ENCODE measurements around the gene PSME3IP1.
"Not testable (repeated sequence)": the region's sequence is repeated elsewhere in the genome, so short reads cannot be mapped to it uniquely, and the experiment has no call there.

PSME3IP1 gene

DNA sequence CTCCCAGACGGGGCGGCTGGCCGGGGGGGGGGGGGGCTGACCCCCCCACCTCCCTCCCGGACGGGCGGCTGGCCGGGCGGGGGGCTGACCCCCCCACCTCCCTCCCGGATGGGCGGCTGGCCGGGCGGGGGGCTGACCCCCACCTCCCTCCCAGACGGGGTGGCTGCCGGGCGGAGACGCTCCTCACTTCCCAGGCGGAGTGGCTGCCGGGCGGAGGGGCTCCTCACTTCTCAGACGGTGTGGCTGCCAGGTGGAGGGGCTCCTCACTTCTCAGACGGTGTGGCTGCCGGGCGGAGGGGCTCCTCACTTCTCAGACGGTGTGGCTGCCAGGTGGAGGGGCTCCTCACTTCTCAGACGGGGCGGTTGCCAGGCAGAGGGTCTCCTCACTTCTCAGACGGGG lies 15.1 kb upstream of the PSME3IP1 start:
- not testable (repeated sequence) for DNase-seq (ENCODE audit: insufficient read length, low spot score)

DNA sequence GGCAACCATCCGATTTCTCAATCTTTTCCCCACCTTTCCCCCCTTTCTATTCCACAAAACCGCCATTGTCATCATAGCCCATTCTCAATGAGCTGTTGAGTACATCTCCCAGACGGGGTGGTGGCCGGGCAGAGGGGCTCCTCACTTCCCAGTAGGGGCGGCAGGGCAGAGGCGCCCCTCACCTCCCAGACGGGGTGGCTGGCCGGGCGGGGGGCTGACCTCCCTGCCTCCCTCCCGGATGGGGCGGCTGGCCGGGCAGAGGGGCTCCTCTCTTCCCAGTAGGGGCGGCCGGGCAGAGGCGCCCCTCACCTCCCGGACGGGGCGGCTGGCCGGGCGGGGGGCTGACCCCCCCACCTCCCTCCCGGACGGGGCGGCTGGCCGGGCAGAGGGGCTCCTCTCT lies 14.5 kb upstream of the PSME3IP1 start:
- not testable (repeated sequence) for FAIRE-seq

More for the DNA sequence above, 15.1 kb upstream of the PSME3IP1 start:
- FAIRE-seq: not testable (repeated sequence)

DNA sequence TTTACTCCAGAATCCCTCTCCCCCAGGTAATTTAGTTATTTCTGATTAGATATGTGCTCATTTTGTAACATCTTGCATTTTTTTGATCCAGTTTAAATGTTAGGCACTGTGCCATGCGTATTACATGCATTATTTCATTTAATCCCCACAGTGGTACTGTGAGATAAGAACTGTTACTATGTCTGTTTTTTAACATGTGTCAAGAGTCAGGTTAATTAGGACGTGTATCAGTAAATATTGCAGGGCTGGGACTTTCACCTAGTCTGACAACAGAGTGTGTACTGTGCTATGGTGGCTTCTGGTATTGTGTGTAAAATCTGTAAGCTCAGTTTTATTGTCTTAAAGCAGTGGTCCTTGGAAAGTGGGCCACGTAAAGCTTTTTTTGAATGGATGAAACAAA lies 10.9 kb upstream of the PSME3IP1 start:
- FAIRE-seq: no peak
- no peak for DNase-seq (ENCODE audit: insufficient read length, low spot score)

More for the DNA sequence above, 14.5 kb upstream of the PSME3IP1 start:
- DNase-seq (ENCODE audit: insufficient read length, low spot score): not testable (repeated sequence)

DNA sequence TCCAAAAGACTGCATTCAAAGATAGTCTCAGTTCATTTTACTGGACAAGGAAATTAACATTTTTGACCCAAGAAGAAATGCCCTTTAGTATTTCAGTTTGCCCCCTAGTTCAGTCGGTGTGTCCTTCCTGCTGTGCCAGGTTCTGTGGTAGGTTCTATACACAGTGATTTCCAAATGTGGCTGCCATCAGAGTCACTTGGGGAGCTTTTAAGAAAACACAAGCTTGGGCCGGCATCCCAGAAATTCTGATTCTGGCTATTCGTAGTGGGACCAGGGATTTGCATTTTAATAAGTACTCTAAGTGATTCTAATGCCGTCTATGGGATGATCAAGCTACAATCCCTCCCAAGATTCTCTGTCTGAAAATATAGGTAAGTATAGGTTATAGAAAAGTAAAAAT lies 10.4 kb upstream of the PSME3IP1 start:
- peak; percentile 68 for FAIRE-seq
- DNase-seq (ENCODE audit: insufficient read length, low spot score): no peak

DNA sequence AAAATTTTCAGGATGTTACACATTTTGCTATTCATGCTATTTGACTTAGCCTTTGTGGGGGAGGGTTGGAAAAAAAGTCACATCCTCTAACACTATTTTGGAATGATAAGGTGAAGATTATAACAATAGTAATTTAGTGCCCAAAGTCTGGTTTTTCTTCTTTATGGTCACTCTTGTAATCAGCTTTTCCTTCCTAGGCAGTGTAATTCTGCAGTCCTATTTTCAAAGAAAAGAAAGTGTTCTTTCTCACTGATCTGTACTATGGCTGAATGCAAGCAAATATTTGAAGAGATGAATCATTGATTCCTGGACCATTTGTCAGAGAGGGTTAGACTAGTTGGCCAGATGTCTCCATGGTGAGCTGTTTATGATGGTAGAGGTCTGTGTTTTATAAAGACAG lies 8.7 kb upstream of the PSME3IP1 start:
- DNase-seq (ENCODE audit: insufficient read length, low spot score) (no peak), FAIRE-seq (no peak)

DNA sequence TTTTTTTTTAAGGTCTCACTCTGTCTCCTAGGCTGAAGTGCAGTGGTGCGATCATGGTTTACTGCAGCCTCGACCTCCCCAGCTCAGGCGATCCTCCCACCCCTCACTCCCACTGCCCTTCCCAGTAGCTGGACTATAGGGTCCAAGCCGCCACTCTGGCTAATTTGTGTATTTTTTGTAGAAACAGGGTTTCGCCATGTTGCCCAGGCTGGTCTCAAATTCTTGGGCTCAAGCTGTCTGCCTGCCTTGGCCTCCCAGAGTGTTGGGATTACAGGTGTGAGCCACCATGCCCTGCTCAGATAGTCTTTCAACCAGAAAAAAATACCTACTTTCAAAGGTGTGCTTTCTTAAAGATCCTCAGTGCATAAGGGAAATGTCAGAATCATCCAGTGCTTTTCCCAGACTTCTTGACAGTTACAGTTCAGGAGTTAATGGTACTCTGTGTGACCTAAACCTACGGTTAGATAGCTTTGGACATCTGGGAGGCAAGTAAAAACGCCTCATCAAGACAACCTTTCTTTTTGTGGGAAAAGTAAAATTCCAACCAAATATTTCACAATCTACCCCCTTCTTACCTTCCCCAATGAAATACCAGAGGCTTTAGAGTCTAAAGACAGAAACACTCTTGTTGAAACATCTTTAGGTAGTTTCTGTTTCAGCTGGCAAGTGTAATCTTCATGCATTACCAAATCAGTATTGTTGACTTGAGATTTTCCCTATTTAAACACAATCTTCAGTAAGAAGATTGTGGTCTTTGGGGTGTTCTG lies 7.1 kb upstream of the PSME3IP1 start:
- FAIRE-seq (peak; percentile 55), DNase-seq (ENCODE audit: insufficient read length, low spot score) (no peak)

DNA sequence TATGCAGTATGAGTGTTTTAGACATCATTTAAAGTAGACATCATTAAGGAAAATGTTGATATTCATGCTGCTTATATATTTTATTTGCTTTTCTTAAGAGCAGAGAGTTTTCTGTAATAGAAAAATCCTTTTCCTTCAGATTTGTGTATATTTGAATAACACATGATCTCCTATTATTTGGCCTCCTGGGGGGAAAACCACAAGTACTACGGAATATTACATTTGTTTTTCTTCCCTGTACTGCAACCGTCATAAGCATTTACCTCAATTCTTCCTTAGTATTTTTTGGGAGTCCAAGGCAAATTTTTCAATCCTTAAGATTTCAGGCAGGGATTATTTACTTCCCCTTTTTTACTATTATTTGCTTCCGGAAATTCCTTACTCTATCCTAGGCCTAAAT lies 6.3 kb upstream of the PSME3IP1 start:
- FAIRE-seq: no peak
- DNase-seq (ENCODE audit: insufficient read length, low spot score): no peak

DNA sequence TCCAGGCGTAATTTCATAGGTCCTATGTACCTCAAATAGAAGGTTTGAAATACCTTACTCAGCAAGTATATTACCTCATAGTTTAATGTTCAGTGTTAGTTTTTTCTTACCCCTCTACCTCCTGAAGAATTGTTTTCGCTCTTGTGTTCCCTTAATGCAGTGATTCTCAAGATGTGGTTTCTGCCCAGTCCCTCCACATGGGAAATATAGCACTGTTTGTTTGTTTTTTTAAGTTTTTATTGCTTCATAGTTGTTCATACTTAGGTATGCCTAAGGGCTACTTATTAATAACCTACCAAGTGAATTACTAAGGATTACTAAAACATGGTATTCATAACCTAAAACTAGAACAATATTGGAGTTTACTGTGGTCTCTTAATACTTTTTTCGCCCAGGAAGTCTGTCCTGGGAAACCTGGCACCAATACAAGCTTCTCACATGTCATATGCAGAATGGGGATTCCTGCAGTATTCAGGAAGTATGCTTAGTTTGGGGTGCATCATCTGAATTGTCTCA lies 5.3 kb upstream of the PSME3IP1 start:
- FAIRE-seq: no peak
- no peak for DNase-seq (ENCODE audit: insufficient read length, low spot score)

DNA sequence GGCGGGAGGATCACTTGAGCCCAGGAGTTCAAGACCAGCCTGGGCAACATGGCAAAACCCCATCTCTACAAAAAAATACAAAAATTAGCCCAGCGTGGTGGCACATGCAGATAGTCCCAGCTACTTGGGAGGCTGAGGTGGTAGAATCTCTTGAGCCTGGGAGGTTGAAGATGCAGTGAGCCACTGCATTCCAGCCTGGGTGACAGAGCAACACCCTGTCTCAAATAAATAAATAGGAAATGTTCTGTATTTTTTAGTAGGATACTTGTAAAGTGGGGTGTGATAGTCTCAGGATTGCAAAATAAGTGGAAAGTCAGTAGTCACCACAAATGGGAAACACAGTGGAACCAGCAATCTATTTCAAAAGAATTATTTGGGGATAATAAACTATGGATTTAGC lies 4.3 kb upstream of the PSME3IP1 start:
- DNase-seq (ENCODE audit: insufficient read length, low spot score): no peak
- no peak for FAIRE-seq

DNA sequence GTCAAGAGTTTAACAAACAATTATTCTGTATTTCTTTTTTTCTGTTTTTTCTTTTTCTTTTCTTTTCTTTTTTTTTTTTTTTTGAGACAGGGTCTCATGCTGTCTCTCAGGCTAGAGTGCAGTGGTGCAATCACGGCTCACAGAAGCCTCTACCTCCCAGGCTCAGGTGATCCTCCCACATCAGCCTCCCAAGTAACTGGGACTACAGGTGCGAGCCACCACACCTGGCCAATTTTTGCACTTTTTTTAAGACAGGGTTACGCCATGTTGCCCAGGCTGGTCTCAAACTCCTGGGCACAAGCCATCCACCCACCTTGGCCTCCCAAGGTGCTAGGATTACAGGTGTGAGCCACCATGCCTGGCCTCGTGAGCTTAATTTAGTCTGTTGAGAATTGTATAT lies 3.7 kb upstream of the PSME3IP1 start:
- not testable (repeated sequence) for FAIRE-seq; DNase-seq (ENCODE audit: insufficient read length, low spot score)

DNA sequence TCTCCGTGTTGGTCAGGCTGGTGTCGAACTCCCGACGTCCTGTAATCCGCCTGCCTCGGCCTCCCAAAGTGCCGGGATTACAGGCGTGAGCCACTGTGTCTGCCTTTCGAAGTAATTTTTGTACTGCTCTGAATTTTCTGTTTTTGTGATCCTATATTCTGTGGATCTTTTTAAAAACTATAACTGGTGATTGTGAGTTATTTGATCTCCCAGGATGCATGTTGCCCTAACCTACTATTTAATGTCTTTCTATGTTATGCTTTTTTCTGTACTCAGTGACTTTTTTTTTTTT lies 2.8 kb upstream of the PSME3IP1 start:
- no peak for DNase-seq (ENCODE audit: insufficient read length, low spot score)

DNA sequence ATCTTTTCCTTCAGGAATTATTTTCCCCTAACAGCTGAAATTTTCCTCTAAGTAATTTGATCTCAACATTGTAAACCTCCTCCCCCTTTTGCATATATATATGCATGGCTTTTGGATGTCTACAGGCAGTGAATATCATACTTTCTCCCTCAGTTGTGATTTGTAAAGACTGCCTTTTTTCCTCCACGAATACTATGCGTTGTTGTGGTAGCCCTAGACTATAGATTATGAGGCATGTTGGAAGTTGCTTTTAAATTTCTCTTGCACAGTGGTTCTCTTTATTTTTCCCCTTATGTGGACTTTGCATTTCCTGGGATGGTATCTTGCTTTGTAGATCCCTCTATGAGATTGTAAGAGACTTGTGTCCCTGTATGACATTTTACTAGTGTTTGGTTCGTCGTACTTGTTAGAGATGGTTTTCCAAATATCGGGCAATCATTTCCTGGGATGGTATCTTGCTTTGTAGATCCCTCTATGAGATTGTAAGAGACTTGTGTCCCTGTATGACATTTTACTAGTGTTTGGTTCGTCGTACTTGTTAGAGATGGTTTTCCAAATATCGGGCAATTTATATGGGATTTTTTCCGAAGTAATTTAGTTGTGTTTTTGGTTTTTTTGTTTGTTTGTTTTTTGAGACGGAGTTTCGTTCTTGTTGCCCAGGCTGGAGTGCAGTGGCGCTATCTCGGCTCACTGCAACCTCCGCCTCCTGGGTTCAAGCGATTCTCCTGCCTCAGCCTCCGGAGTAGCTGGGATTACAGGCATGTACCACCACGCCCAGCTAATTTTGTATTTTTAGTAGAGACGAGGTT lies 2.3 kb upstream of the PSME3IP1 start:
- not testable (repeated sequence) for DNase-seq (ENCODE audit: insufficient read length, low spot score)
- FAIRE-seq: peak; percentile 35

More for the DNA sequence above, 2.8 kb upstream of the PSME3IP1 start:
- no peak for FAIRE-seq

DNA sequence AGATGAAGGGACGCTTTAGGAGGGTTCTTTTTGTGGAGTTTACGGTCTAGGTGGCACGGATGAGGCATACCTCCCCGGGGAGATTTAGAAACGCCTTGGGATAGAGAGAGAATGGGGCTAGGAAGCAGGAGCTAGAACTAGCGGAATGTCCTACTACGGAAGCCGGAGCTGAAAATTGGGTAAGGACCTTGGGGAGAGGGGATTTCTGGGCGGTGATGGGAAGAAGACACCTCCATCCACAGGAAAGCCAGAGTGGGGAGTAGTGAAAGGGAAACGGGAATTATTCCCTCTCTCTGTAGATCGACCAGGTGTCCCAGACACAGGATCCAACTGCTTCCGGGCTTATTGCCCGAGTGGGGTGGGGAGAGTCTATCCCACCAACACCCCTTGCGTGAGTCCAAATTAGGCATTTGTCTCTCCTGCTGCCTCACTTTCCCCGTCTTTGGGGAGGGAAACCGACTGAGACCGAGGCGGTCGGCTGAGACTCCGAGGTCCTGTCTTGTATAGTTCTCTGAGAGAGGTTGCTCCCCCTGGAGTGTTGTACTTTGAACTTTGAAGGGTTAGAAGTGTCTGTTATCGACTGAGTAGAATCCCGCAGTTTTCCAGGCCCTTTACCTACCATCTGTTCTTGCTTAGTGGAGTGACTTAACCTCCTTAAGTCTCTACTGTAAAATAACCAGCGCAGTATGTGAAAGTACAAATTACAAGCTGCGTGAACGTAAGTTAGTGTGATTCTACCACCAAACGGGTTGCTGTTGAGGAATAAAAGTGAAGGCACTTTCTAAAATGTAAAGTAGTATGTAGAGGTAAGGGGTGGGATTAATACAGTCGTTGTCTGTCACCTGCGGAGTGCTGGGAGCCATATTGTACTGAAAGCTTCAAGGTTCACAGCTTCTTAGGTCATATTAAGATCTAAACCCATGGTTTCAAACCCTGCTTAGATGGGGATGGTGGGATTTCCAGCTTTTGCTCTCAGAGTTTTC lies 1.3 kb upstream of the PSME3IP1 start:
- DNase-seq (ENCODE audit: insufficient read length, low spot score): no peak
- FAIRE-seq: peak; percentile 75

DNA sequence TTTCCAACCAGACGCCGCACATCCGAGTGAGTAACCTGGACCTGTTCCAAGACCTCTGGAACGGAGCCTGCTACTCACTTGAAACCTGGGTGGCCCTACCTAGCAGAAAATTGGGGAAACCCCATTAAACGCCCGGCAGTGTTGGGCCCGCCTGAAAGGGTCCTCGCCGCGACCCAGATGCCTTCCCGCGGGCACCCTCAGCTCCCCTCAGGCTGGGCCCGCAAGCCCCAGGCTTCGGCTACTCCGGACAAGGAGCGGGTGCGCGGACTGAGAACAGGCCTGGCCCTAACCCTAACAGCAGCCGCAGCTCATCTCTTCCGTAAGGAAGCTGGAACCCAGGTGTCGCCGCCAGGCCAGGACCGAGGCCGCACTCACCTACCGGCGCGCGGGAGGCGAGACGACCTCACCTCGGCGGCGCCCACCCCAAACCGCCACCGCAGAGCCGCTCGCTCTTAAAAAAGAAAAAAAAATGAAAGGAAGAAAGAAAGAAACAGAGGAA lies 344 bp downstream of the PSME3IP1 start:
- DNase-seq (ENCODE audit: insufficient read length, low spot score): no peak
- FAIRE-seq: no peak

DNA sequence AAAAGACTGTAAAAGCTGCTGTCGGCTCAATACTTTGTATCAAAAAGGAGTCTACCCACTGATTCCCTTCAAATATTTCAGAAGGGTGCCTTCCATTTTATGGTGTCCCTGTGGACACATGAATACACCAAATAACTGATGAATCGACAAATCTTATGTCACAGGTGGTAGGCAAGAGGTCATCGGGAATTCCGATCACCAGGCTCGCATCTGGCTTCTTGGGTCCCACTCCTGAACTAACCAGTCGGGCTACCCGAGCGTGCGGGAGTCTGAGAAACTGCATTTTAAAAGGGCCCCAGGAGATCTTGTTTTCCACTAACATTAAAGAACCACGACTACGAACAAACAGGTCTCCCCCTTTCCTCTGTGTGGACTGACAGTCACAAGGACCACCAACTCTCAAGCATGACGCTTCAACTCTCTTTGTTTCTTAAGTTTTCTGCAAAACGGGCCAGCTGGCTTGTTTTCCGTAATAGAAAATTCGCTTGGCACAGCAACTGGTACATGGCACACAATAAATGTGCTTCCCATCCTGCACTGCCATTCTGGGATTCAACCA lies 873 bp downstream of the PSME3IP1 start:
- DNase-seq (ENCODE audit: insufficient read length, low spot score): no peak
- peak; percentile 23 for FAIRE-seq

DNA sequence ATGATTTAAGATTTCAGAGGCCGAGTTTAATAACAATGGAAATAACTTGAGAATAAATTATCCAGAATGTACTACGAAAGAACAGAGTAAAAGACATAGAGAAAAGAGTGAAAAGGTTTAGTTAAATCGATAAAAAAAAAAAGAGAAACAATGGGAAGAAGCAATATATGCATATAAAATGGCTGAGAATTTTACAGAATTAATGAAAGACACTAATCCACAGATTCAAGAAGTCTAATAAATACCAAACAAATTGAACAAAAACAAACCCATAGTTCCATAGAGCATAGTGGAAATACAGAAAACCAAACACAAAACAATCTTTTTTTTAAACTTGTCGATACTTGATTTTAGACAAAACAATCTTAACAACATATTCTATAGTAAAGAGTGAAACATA lies 1.7 kb downstream of the PSME3IP1 start:
- DNase-seq (ENCODE audit: insufficient read length, low spot score) (no peak), FAIRE-seq (no peak)

DNA sequence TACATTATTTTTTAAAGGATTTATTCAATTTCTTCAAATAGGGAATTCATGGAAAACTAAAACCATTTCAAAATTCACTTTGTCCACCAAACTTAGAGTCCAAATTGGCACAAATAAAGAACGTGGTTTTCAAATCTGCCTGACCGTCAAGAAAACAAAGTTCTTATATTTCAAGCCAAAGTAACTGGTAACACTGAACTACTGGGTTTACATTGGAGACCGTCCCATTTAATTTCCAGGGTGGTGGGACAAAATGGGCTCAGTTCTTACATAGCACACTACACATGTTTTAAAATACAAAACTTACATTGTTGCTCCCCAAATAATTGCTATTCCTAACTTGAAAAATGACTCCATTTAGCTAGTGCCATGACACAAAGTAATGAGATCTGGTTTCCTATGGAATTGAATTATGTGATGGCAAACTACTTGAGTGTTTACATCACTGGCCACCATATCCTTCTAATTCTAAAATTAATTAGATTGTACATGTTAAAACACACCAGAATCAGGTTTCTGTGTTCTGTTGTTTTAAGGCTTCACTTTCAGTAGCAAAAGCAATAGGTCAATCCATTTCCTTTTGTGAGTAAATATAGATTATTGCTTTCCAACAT lies 6.5 kb downstream of the PSME3IP1 start:
- DNase-seq (ENCODE audit: insufficient read length, low spot score): no peak
- FAIRE-seq: no peak

DNA sequence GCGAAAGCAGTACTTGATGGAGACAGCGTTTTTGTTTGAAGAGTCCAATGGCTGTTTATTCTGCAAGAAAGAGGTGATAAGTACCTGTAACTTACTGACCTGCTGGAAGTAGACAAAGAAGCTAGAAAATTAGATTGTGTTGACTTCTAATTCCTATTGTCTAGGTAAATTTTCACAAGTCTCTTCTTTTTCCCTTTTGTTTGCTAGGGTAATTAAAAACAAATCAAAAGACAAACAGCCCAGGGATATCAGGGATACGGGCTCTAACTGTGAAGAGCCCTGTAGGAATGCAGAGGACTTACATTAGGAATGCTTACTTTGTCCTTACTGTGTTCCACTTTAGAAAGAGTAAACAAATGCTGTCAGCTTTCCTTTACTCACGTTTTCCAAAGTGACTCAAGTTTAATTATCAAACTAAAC lies 7.0 kb downstream of the PSME3IP1 start:
- FAIRE-seq (no peak), DNase-seq (ENCODE audit: insufficient read length, low spot score) (no peak)

DNA sequence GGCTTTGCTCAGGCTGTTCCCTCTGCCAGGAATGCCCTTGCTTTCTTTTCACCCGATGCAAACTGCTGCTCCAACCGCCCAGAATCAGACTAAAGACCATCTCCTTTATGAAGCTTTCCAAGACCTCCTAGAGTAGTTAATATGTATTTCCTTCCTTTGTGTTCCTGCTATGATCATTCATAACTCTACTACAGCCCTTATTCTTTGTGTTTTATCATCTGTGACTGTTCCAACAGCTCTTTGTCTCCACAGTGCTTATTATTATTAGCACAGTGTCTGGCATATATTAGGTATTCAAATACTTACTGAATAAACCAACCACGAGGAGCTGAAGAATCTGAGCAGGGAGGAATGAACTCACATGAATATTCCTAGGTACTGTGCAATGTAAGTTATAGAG lies 7.6 kb downstream of the PSME3IP1 start:
- DNase-seq (ENCODE audit: insufficient read length, low spot score) (no peak), FAIRE-seq (no peak)

DNA sequence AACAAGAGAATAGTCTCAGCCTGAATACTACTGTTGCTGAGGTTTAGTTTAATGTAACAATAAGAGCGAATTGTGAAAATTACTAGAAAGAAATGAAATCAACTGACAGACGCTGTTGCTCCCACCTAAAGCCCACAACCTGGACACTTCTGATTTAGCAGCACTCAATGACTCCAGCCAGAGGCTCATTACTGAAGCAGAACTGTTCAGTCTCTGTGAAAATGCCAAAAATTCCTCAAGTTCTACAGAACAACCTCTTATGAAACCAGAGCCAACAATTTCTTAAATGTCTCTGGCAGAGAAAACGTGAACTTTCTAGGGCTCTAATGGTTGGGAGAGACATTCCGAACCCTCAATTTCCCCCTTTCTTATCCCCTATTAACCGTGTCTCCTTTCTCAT lies 9.9 kb downstream of the PSME3IP1 start:
- FAIRE-seq: no peak
- no peak for DNase-seq (ENCODE audit: insufficient read length, low spot score)
